D721Med (cell line): ENCODE measurements around the gene DIS3L2.

Source experiments
- DNase-seq: peaks from one replicate; pipeline ENCODE4 v3.0.0; 2011; ENCODE audit warnings: low spot score; ENCODE audit not compliant: insufficient read length
- FAIRE-seq: peaks from 2 replicates; lab custom pipeline; 2011; peaks lifted over from hg19 to GRCh38; lab: Jason Lieb, UNC
- TF ChIP-seq, protein P1 (sequence below): IDR thresholded peaks from 2 replicates; pipeline ENCODE4 v1.5.1; 2012; ENCODE audit warnings: mild to moderate bottlenecking, control low read depth; ENCODE audit not compliant: insufficient read depth; ENCODE audit errors: missing control alignments

Gene DIS3L2

DNA sequence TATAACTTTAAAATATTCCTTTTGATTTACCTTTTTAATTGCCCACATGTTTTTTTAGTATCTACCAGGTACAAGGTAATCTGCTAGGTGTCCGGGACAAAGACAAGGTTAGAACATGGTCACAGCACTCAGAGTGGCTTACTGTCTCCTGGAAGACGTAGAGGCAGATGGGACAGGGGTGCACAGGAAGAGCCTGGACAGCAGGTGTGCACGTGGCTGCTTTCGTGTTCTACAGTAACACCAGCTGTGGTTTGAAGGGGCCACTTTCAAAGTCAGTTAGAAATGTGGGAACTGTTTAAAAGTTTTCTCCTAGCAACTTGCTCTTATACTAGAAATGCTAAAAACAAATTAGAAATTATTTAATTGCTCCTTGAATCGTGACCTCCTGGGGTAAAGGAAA is 314.2 kb downstream of the DIS3L2 start:
- TF ChIP-seq, protein P1, sequence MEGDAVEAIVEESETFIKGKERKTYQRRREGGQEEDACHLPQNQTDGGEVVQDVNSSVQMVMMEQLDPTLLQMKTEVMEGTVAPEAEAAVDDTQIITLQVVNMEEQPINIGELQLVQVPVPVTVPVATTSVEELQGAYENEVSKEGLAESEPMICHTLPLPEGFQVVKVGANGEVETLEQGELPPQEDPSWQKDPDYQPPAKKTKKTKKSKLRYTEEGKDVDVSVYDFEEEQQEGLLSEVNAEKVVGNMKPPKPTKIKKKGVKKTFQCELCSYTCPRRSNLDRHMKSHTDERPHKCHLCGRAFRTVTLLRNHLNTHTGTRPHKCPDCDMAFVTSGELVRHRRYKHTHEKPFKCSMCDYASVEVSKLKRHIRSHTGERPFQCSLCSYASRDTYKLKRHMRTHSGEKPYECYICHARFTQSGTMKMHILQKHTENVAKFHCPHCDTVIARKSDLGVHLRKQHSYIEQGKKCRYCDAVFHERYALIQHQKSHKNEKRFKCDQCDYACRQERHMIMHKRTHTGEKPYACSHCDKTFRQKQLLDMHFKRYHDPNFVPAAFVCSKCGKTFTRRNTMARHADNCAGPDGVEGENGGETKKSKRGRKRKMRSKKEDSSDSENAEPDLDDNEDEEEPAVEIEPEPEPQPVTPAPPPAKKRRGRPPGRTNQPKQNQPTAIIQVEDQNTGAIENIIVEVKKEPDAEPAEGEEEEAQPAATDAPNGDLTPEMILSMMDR, result no peak
- FAIRE-seq (no peak), DNase-seq (no peak)

DNA sequence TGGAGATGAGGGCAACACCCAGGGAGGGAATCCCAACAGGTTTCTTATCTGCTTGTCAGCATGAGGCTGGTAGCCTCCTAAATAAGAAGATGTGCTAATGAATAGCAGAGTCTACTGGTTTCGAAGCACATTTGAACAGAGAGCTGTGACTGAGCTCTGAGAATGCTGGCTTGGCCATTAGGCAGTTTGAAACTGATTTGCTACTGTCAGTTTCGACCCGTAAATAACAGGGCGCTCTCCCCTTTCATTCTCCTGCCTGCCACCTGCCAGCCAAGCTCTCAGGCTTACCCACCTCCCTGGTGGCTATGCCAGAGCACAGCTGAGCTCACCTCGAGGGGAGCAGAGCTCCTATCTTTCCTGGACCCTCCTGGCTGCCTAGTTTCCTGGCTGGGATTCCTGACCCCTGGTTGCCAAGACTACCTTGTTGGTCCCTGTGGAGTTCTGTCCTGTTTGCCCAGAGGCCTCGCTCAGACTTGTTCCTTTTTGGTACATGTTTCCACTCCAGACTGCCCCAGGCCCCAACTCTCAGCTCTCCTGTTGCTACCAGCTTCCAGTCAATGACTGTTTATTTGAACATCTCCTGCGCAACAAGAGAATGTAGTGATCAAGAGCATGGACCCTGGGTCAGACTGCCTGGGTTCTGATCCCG is 314.7 kb downstream of the DIS3L2 start:
- TF ChIP-seq, protein P1, result no peak
- FAIRE-seq, result no peak
- DNase-seq, result no peak

DNA sequence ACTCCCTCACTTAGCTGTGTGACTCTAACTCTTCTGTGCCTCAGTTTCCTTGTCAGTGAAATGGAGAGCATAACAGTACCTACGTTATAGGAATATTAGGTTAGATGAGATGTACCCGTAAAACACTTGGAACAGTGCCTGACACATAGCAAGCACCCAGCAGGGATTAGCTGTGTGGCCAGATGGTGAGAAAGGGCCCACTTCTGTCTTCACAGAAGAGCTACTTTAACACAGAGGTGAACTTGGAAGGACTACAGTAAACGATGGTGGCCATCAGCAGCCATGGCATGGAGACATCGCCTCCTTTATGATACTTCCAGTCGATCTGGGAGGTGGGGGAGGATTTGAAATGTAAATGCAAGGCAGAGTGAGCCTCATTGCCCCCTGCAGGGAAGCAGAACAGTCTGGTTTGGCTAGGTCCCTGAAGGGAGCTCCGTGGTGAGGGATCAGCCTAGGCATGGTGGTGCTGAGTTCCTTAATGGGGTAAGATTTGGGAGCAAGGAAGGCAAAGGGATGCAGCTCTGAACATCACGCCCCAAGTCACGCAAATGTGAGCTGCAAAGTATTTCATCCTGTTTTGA is 315.3 kb downstream of the DIS3L2 start:
- DNase-seq (no peak), FAIRE-seq (no peak)
- TF ChIP-seq, protein P1, result no peak

DNA sequence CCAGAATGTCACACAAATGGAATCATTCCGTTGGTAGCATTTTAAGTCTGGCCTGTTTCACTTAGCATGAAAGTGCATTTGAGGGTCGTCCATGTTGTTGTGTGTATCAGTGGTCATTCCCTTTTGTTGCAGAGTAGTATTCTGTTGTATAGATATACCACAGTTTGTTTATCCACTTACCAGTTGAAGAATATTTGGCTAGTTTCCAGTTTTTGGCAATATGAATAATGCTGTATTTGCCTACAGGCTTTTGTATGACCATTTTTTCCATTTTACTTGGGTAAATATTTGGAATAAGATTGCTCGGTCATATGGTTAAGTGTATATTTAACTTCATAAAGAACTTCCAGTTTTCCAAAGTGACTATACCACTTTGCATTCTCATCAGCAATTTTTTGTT is 317.0 kb downstream of the DIS3L2 start:
- no peak for FAIRE-seq
- no peak for DNase-seq

DNA sequence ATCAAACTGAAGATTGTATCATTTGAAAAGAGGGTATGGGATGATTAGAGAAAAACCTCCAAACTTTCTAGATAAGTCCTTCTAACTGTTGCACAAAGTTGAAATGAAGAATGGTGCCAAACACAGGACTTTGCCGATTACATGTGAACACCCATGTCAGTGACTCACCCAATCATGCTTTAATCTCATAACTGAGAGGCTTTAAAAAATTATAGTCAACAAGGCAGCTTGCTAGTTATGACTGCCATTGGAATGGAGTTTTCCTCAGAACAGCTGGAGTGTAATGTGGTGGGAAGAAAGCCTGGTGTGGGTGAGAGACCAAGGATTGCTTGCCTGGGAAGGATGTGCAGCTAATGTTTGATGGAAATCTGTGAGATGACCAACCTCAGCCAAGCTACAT is 318.8 kb downstream of the DIS3L2 start:
- TF ChIP-seq, protein P1, result no peak
- FAIRE-seq, result no peak
- DNase-seq, result no peak

More for the DNA sequence above, 317.0 kb downstream of the DIS3L2 start:
- TF ChIP-seq, protein P1, result no peak

DNA sequence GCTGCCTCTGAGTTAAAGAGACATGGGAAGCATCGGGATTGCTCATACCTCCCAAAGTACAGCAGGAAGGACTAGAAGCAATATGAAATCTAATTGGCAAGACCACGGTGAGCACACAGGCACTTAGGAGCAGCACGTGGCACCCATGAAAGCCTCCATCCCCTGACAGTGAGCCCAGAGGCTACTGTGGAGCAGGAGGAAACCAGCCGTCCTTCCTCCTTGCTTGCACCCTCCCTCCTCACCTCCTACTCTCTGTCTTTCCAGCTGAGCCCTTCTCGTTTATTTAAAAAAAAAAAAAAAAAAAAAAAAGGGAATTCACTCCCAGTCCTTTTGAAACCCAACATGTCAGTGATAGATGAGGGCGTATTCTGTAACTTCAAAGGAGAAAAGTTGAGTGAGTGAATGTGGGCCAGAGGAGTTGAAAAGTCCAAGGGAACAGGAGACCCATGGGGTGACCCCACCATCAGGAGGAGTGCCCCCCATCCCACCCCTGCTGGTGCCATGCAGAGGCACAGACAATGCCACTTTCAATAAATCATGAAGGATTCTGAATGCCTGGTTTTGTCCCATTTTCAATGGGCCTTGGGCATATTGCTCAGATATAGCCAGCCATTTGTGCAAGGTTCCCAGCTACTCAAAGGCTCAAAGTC is 320.5 kb downstream of the DIS3L2 start:
- TF ChIP-seq, protein P1, result no peak
- DNase-seq (no peak), FAIRE-seq (no peak)

DNA sequence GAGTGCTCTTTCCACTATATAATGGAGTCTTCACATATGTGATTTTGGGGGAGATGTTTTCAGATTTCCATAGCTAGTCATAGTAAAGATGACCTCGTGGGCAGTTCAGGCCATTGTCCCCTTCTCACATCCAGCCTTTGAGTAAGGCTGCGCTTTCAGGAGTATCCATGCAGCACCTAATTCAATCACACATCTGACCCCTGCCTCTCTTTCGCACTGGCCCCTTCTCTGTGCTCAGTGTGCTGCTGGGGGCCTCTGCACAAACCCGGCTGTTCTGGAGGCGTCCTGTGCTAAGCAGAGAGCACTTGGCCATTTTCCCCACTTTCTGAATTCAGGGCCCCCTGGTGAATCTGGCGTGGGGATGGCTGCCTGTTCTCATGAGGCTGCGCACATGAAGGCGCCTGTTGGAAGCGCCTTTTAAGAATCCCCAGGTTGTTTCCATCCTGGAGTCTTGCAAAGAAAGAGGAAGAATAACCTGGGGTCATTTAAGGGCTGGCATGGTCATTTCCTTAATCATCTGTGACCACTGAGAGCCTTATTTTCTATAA is 321.1 kb downstream of the DIS3L2 start:
- FAIRE-seq (no peak), DNase-seq (no peak)
- TF ChIP-seq, protein P1, result no peak
